ENCODE data around the gene NLRC3. TPM values are rescaled to one million over a fixed set of nuclear protein-coding genes. Genes with fewer than 3 reads are reported as not detected.

Gene NLRC3
- total RNA-seq, 6 donors from 2014 or later: 2.6 to 19.9 (median 3.9) TPM

DNA sequence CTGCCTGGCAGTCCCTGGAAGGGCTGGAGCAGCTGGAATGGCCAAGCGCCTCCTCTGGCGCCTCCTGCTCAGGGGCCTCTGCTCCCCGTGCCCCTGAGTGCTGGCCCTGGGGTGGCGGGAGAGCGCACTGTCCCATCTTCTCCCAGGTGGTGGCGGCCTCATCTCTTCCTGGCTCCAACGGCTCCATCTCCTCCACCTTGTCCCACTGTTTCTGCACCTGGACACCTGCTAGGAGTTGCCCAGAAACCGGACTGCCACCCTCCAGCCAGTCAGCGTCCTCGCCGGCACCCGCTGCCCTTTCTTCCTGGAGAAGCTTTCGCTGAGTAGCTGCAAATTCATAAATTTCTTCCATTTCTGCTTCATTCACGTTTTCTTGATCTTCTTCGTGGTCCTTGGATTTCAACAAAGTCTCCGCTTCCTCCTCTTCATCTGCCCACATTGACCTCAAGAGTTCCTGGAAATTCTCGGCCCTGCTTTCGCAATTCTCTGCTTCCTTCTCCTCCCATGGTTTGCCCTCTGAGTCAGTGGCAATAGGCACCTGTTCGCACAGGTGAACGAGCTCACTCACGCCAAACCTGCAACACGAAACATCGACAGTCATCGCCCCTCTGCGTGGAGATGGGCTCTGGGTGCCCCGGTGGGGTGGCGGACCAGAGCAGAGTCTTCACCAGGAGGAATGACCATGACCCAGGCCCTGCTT lies 13.7 kb upstream of the NLRC3 start:
- H3K27ac ChIP-seq: peak overlapping the region in 2 of 4 donors; percentile 67 to 72
- no peaks in the 10 kb centered on the region for H3K9me3 ChIP-seq
- peak in 1 of 2 donors; percentile 37 for ATAC-seq (ENCODE audit: low FRiP score in 2 of 2)
- WGBS, 2 donors: 75 to 84% methylated on average over 27 of the region's 27 CpGs
- H3K4me1 ChIP-seq: peaks cover 8 to 18% (median 16%) of the 10 kb centered on the region in 4 donors
- H3K27me3 ChIP-seq: no peaks in the 10 kb centered on the region
- TF ChIP-seq POLR2A (IDR thresholded peaks at IDR 0.05) (no peak), EP300 (IDR thresholded peaks at IDR 0.05) (peak in 2 of 4 donors; percentile 28 to 57), POLR2AphosphoS5 (IDR thresholded peaks at IDR 0.05) (peak; percentile 50 to 63)
- peak overlapping the region in 1 of 4 donors; percentile 6 for H3K4me3 ChIP-seq
- peaks cover 0 to 21% (median 11%) of the 10 kb centered on the region in 4 donors for H3K36me3 ChIP-seq
- peak in 1 of 2 donors; percentile 88 for DNase-seq

DNA sequence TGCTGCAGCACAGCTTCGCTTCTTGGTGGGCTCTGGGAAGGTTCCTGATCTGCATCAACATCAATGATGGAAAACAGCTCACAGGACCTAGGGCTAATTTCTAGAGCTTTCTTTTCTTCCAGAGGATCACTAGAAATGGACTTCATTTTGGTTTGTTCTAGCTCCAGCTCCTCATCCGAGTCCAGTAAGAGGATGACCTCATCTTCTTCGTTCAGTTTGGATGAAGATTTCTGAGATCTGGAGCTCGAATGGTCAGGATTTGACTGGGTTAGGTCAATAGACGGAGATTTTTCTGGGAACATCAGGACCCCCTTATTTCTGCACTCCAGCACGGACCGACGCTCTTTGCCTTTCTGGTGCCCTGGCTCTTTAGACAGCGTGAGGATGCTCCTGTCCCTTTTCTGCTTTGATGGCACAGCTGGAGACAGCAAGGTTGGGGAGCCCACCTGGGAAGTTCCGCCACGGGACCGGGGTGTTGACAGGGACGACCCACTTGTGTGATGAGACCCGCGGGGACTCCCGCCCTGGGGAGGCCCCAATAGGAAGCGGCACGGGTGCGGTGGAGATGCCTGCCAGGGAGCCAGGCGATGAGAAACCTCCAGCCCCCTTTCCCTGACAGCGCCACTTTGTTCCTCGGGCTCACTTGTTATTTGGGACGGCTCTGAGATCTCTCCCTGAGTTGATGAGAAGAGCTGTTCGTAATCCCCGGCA lies 12.9 kb upstream of the NLRC3 start:
- Histone ChIP-seq H3K4me3 (no peak overlapping the region), H3K27me3 (no peaks in the 10 kb centered on the region), H3K4me1 (peaks cover 8 to 18% (median 16%) of the 10 kb centered on the region in 4 donors), H3K9me3 (no peaks in the 10 kb centered on the region), H3K36me3 (peaks cover 0 to 15% (median 6%) of the 10 kb centered on the region in 4 donors), H3K27ac (peak overlapping the region in 1 of 4 donors; percentile 13)
- 94% methylated on average over 24 to 25 of the region's 25 CpGs for WGBS, 2 donors
- TF ChIP-seq POLR2A (IDR thresholded peaks at IDR 0.05) (no peak), EP300 (IDR thresholded peaks at IDR 0.05) (no peak)
- DNase-seq (no peak), ATAC-seq (ENCODE audit: low FRiP score in 2 of 2) (no peak)

DNA sequence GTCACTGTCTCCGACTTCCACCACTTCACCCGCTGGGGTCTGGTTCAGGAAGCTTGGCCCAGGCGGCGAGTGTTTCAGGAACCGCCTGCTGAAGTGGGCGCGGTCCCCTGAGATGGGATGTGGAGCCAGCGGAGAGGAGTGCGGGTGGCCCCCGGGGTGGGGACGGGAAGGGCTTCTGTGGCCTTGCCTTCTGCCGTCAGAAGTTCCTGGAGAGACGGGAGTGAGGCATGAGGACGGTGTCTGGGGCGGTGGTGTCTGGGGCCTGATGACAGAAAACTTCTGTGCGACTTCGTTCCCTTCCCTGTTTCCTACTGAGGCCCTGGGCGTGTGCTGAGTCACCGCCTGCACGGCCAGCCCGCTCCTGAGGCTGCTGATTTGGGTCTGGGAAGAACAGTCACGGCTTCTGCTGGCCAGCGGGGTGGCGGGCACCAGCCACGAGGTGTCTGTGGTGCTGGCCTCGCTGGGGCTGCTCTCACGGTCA lies 12.3 kb upstream of the NLRC3 start:
- TF ChIP-seq, protein P1, sequence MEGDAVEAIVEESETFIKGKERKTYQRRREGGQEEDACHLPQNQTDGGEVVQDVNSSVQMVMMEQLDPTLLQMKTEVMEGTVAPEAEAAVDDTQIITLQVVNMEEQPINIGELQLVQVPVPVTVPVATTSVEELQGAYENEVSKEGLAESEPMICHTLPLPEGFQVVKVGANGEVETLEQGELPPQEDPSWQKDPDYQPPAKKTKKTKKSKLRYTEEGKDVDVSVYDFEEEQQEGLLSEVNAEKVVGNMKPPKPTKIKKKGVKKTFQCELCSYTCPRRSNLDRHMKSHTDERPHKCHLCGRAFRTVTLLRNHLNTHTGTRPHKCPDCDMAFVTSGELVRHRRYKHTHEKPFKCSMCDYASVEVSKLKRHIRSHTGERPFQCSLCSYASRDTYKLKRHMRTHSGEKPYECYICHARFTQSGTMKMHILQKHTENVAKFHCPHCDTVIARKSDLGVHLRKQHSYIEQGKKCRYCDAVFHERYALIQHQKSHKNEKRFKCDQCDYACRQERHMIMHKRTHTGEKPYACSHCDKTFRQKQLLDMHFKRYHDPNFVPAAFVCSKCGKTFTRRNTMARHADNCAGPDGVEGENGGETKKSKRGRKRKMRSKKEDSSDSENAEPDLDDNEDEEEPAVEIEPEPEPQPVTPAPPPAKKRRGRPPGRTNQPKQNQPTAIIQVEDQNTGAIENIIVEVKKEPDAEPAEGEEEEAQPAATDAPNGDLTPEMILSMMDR (IDR thresholded peaks at IDR 0.05): no peak
- TF ChIP-seq POLR2A (IDR thresholded peaks at IDR 0.05): peak in 1 of 4 donors; percentile 15

DNA sequence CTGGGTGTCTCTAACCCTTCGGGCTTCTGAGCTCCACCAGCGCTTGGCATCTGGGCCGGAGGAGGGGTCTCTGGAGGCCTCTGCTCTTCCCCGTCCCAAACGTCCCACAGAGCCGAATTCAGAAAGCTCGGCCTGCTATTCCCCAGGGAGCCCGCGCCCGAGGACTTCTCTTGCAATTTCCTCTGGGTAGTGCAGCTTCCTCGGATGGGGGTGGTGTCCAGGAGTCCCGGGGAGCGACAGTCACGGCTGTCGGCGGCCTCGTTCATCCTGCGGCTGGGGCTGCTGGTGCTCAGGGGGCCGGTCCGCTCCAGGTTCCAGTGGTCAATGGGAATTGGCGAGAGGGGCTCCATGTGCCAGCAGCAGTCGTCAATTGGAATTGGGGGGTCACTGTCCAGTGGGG lies 11.8 kb upstream of the NLRC3 start:
- no peaks in the 10 kb centered on the region for H3K9me3 ChIP-seq
- no peaks in the 10 kb centered on the region for H3K27me3 ChIP-seq
- H3K4me1 ChIP-seq: peaks cover 8 to 18% (median 16%) of the 10 kb centered on the region in 4 donors
- peak overlapping the region in 1 of 4 donors; percentile 13 for H3K27ac ChIP-seq
- no peak overlapping the region for H3K4me3 ChIP-seq
- DNase-seq (no peak), ATAC-seq (ENCODE audit: low FRiP score in 2 of 2) (no peak)
- TF ChIP-seq POLR2AphosphoS5 (IDR thresholded peaks at IDR 0.05) (no peak), EP300 (IDR thresholded peaks at IDR 0.05) (no peak), POLR2A (IDR thresholded peaks at IDR 0.05) (no peak)
- TF ChIP-seq, protein P1 (IDR thresholded peaks at IDR 0.05): no peak
- H3K36me3 ChIP-seq: peaks cover 0 to 16% (median 11%) of the 10 kb centered on the region in 4 donors
- 81 to 86% methylated on average over 20 to 22 of the region's 22 CpGs for WGBS, 2 donors

More for the DNA sequence above, 12.3 kb upstream of the NLRC3 start:
- Histone ChIP-seq H3K36me3 (peaks cover 0 to 12% (median 6%) of the 10 kb centered on the region in 4 donors), H3K27ac (peak overlapping the region in 1 of 4 donors; percentile 13), H3K27me3 (no peaks in the 10 kb centered on the region), H3K4me3 (no peak overlapping the region), H3K4me1 (peaks cover 8 to 18% (median 16%) of the 10 kb centered on the region in 4 donors), H3K9me3 (no peaks in the 10 kb centered on the region)
- DNase-seq (peak; percentile 66 to 81), ATAC-seq (ENCODE audit: low FRiP score in 2 of 2) (peak; percentile 24 to 72)
- WGBS, 2 donors: 75 to 77% methylated on average over 25 to 27 of the region's 27 CpGs

DNA sequence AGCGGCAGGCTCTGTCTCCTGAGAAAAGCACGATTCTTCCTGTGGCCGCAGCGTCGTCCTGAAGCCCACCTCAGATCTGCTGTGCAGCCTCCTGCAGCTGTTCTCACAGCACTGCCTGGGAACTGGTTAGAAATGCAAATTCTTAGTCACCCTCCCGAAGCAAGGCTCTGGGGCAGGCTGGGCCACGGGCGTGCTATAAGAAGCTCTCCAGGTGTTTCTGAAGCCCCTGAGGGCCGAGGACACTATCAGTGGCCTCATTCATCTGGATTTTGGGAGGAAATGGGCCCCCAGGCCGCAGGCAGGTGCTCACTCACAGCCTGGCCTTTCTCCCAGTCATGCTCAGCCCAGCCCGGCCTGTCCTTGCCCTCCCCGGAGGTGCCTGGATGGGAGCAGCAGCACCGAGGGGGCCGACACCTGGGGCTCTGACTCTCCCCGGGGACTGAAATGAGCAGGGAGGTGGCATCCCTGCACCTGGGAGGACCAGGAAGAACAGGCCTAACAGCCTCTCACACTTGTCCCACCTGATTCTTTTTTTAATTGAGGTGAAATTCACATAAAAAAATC lies 10.4 kb upstream of the NLRC3 start:
- Histone ChIP-seq H3K9me3 (no peaks in the 10 kb centered on the region), H3K27me3 (no peaks in the 10 kb centered on the region), H3K4me3 (no peak overlapping the region), H3K4me1 (peaks cover 8 to 18% (median 16%) of the 10 kb centered on the region in 4 donors), H3K27ac (no peak overlapping the region), H3K36me3 (peaks cover 0 to 27% (median 16%) of the 10 kb centered on the region in 4 donors)
- TF ChIP-seq EP300 (IDR thresholded peaks at IDR 0.05): no peak
- no peak for TF ChIP-seq POLR2AphosphoS5 (IDR thresholded peaks at IDR 0.05)
- WGBS, 2 donors: 91 to 94% methylated on average over 9 to 13 of the region's 15 CpGs
- DNase-seq (no peak), ATAC-seq (ENCODE audit: low FRiP score in 2 of 2) (no peak)

DNA sequence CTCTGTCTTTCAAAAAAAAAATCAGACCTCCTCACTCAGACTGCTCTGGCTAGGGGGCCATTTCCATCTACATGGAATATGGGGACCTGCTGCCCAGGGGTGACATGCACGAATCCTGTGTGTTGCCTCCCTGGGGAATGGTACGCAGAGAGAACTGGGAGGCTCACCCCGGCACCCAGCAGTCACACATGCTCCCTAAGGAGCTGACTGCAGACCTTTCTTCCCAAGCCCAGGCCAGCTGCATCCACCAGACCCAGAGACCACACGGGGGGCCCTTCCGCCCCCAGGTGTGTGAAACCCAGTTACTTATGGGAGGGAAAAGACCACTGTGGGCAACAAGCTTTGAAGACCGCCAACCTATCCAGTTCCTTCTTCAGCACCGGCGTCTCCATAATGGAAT lies 7.2 kb upstream of the NLRC3 start:
- DNase-seq (no peak), ATAC-seq (ENCODE audit: low FRiP score in 2 of 2) (no peak)
- Histone ChIP-seq H3K36me3 (peaks cover 0 to 21% (median 10%) of the 10 kb centered on the region in 4 donors), H3K9me3 (no peaks in the 10 kb centered on the region), H3K27me3 (no peaks in the 10 kb centered on the region), H3K27ac (no peak overlapping the region), H3K4me1 (peaks cover 0 to 10% (median 4%) of the 10 kb centered on the region in 4 donors), H3K4me3 (no peak overlapping the region)
- TF ChIP-seq POLR2A (IDR thresholded peaks at IDR 0.05): no peak
- no peak for TF ChIP-seq EP300 (IDR thresholded peaks at IDR 0.05)
- TF ChIP-seq POLR2AphosphoS5 (IDR thresholded peaks at IDR 0.05): no peak
- TF ChIP-seq, protein P1 (IDR thresholded peaks at IDR 0.05): no peak
- WGBS, 2 donors: 100% methylated on average over 5 to 6 of the region's 8 CpGs

Measured in upper lobe of left lung (tissue), 6 donors.